Choroid plexus epithelial cell (primary cell): Measurements from ENCODE around the gene IL1A.

Experiments used
- DNase-seq: peaks from one replicate; pipeline ENCODE4 v3.0.0-alpha.2; 2010; ENCODE audit warnings: low read depth
- H3K4me3 ChIP-seq: 2 replicates; pipeline ENCODE4 v1.5.1; 2011; ENCODE audit warnings: low read depth, mild to moderate bottlenecking, control low read depth, low read length, moderate library complexity
- CTCF ChIP-seq: conservative IDR thresholded peaks from 2 replicates; pipeline ENCODE4 v1.5.1; 2011; ENCODE audit warnings: low read depth, mild to moderate bottlenecking, control low read depth, inconsistent platforms, low read length, moderate library complexity

Gene IL1A

GRCh38 chr2:112733456-112733855, 50.8 kb downstream of the IL1A start:
- TF ChIP-seq CTCF: no peak
- DNase-seq: no peak
- no peak overlapping the region for H3K4me3 ChIP-seq

GRCh38 chr2:112731479-112731878, 52.8 kb downstream of the IL1A start:
- TF ChIP-seq CTCF: no peak
- no peak overlapping the region for H3K4me3 ChIP-seq
- DNase-seq: no peak

- no peak for DNase-seq
- no peak for TF ChIP-seq CTCF
Observed at GRCh38 chr2:112730791-112731190, 53.5 kb downstream of the IL1A start.

GRCh38 chr2:112730216-112730615, 54.1 kb downstream of the IL1A start:
- TF ChIP-seq CTCF: no peak
- no peak for DNase-seq
- H3K4me3 ChIP-seq: no peak overlapping the region

More at GRCh38 chr2:112730791-112731190, 53.5 kb downstream of the IL1A start:
- no peak overlapping the region for H3K4me3 ChIP-seq

DNA sequence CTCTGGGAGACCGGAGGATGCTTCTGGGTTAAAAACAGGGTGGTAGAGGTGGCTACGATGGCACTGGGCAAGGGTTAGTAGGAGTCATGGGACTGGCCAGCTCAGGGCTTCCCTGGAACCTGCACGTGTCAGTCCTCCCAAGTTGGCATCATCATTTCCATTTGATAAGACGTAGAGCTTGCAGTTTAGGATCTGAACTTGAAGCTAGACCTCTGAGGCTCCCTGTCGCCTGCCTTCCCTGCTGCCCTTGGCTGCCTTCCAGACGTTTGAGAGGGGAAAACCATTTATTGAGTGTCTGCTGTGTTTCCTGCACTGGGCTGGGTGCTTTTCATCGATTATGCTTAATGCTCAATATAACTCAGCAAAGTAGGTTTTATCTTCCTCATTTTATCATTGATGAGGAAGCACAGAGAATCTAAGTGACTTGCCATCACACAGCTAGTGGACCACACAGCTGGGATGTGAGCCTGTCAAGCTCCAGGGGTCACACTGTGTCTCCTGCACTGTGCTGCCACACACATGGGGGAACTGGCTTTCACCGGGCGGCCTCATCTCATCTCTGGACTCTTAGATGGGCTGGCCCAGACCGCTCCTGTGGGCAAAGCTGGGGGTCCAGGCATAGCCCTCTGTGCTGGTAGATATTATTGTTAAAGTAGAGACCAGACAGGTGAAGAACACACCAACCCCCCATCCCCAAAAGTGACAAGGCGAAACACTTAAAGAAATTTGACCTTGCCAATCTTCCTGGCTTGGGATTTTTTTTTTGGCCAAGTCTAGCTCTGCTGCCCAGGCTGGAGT, 55.7 kb downstream of the IL1A start:
- no peak for TF ChIP-seq CTCF
- no peak for DNase-seq
- H3K4me3 ChIP-seq: no peak overlapping the region

DNA sequence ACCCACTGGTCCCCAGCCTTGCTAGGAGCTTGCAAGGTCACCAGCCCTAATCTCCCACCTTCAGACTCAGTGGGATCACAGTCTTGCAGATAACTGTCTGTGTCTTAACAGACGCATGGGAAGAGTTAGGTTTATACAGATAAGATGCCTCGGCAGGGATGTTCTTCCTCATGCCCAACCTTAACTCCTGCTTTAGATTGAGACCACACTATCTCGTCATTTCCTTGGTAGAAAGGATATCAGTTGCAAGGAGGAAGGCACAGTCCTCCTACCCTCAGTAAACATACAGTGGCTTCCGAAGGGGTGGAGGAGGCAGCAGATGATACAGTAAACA, 56.3 kb downstream of the IL1A start:
- H3K4me3 ChIP-seq: no peak overlapping the region
- DNase-seq: no peak
- TF ChIP-seq CTCF: no peak
